BJ (cell line): ENCODE measurements around the gene STK4. TPM values are rescaled to one million over a fixed set of nuclear protein-coding genes. Genes with fewer than 3 reads are reported as not detected.
"Not testable (repeated sequence)": the region's sequence is repeated elsewhere in the genome, so short reads cannot be mapped to it uniquely, and the experiment has no call there.

Source experiments
- CTCF ChIA-PET: fragments of 350-600 bp; formaldehyde crosslinking; extraction: SDS; loops from one replicate; lab custom pipeline; 2021; ENCODE audit warnings: antibody characterized with exemption, inconsistent platforms; lab: Yijun Ruan, JAX
- POLR2A ChIA-PET: fragments of 300-600 bp; sonication (Branson Sonifier 250); formaldehyde crosslinking; extraction: SDS; loops from one replicate; lab custom pipeline; 2021; ENCODE audit warnings: antibody characterized with exemption; lab: Charles Lee
- DNase-seq: peaks from one replicate; pipeline ENCODE4 v3.0.0-alpha.2; 2011; ENCODE audit warnings: low read depth
- H3K27me3 ChIP-seq: 2 replicates; pipeline ENCODE4 v1.6.0; 2011; ENCODE audit warnings: low read length; ENCODE audit not compliant: control insufficient read depth, insufficient read depth
- H3K36me3 ChIP-seq: 2 replicates; pipeline ENCODE4 v1.5.1; 2011; ENCODE audit warnings: low read length; ENCODE audit not compliant: control insufficient read depth, insufficient read depth
- H3K4me3 ChIP-seq: 2 replicates; pipeline ENCODE4 v1.5.1; 2011; ENCODE audit warnings: low read depth, mild to moderate bottlenecking, control low read depth, low read length
- CTCF ChIP-seq: IDR thresholded peaks from 2 replicates; pipeline ENCODE4 v1.5.1; 2011; ENCODE audit warnings: low read depth, mild to moderate bottlenecking, control low read depth, inconsistent platforms, low read length, moderate library complexity; ENCODE audit not compliant: insufficient read depth
- polyA plus RNA-seq: library from polyadenylated mRNA; depleted of rRNA; stranded (reverse); fragments of >200 nt; gene quantifications from 2 replicates; pipeline ENCODE4 v1.2.3, GENCODE V29; 2011

Gene STK4
- polyA plus RNA-seq, 1 experiment, result 12.4 TPM

- no peak for DNase-seq
- POLR2A ChIA-PET, result no interaction called here
- no peak overlapping the region for H3K4me3 ChIP-seq
- H3K36me3 ChIP-seq, result peaks cover 2% of the 10 kb centered on the region; the same call in 1 of the 2 replicates
- CTCF ChIA-PET, result interaction anchor here (3.0 kb wide), 1 partner anchor 104 kb away, joined by 9 read pairs; no protein-coding TSS in a partner anchor
- no peaks in the 10 kb centered on the region for H3K27me3 ChIP-seq
- TF ChIP-seq CTCF, result no peak
Observed at GRCh38 chr20:45008521-45009049, 42.3 kb downstream of the STK4 start.

- peak; percentile 62 for DNase-seq
- Histone ChIP-seq H3K27me3 (no peaks in the 10 kb centered on the region), H3K36me3 (peaks cover 2% of the 10 kb centered on the region; the same call in 1 of the 2 replicates), H3K4me3 (no peak overlapping the region)
- no peak for TF ChIP-seq CTCF
- ChIA-PET CTCF (interaction anchor here (0.6 to 6.6 kb wide), 16 partner anchors 20 to 443 kb away, joined by 3 to 106 read pairs (median 6); no protein-coding TSS in a partner anchor), POLR2A (no interaction called here)
Observed at GRCh38 chr20:45010399-45010828, 44.1 kb downstream of the STK4 start.

GRCh38 chr20:45011108-45011526 is 44.8 kb downstream of the STK4 start:
- ChIA-PET CTCF (interaction anchor here (0.6 to 6.6 kb wide), 24 partner anchors 11 to 1067 kb away, joined by 3 to 106 read pairs (median 4); no protein-coding TSS in a partner anchor), POLR2A (no interaction called here)
- TF ChIP-seq CTCF, result peak; percentile 71
- peaks cover 2% of the 10 kb centered on the region; the same call in 1 of the 2 replicates for H3K36me3 ChIP-seq
- no peak for DNase-seq
- no peak overlapping the region for H3K4me3 ChIP-seq
- H3K27me3 ChIP-seq, result no peaks in the 10 kb centered on the region

GRCh38 chr20:45012682-45013302 is 46.5 kb downstream of the STK4 start:
- no peak for TF ChIP-seq CTCF
- ChIA-PET CTCF (interaction anchor here (0.6 to 6.6 kb wide), 11 partner anchors 13 to 324 kb away, joined by 3 to 106 read pairs (median 4); no protein-coding TSS in a partner anchor), POLR2A (interaction anchor here (0.5 to 0.6 kb wide), 2 partner anchors 37 to 40 kb away, joined by 3 to 4 read pairs; no protein-coding TSS in a partner anchor)
- Histone ChIP-seq H3K36me3 (no peaks in the 10 kb centered on the region), H3K27me3 (no peaks in the 10 kb centered on the region), H3K4me3 (no peak overlapping the region)
- no peak for DNase-seq

GRCh38 chr20:45014131-45014530 is 47.8 kb downstream of the STK4 start:
- H3K4me3 ChIP-seq, H3K27me3 ChIP-seq, H3K36me3 ChIP-seq, DNase-seq: not testable (repeated sequence)
- CTCF ChIA-PET, result interaction anchor here (1.2 to 6.6 kb wide), 6 partner anchors 29 to 279 kb away, joined by 3 to 106 read pairs (median 18); no protein-coding TSS in a partner anchor
- POLR2A ChIA-PET, result interaction anchor here (0.7 kb wide), 1 partner anchor 40 kb away, joined by 5 read pairs; no protein-coding TSS in a partner anchor
